22Rv1 (cell line): ENCODE measurements around the gene NBDY.

ENCODE experiments used
- CTCF ChIP-seq: fragments of 450-650 bp; IDR thresholded peaks from 2 replicates; pipeline ENCODE4 v1.5.1; 2017; ENCODE audit warnings: mild to moderate bottlenecking
- ZFX ChIP-seq: fragments of 450-650 bp; IDR thresholded peaks from 2 replicates; pipeline ENCODE4 v1.6.1; 2017; ENCODE audit warnings: antibody characterized with exemption, borderline replicate concordance

GRCh38 chrX:56763556-56764152 is 34.6 kb downstream of the NBDY start:
- TF ChIP-seq CTCF (no peak), ZFX (no peak)
